K562 (cell line): ENCODE data around the gene MPHOSPH9. TPM values are rescaled to one million over a fixed set of nuclear protein-coding genes. Genes with fewer than 3 reads are reported as not detected.

Source experiments
- ATAC-seq: fragments of 200-7000 bp; cut with Tn5 transposase; 3 replicates; pipeline ENCODE4 v1.9.1; 2020; ENCODE audit warnings: moderate library complexity
- BruUV-seq: library from RNA; stranded (reverse); fragments of 400-500 nt; replicated peaks from 2 replicates; lab custom pipeline; 2021; lab: Mats Ljungman, UMichigan
- CTCF ChIA-PET: fragments of 300-600 bp; formaldehyde crosslinking; extraction: SDS; loops from one replicate; lab custom pipeline; 2021; ENCODE audit warnings: low intra/inter-chr PET ratio; lab: Yijun Ruan, JAX
- POLR2A ChIA-PET: fragments of 300-600, 350-650 bp; sonication (Branson Sonifier 250); formaldehyde crosslinking; extraction: SDS; loops from one replicate; lab custom pipeline; 2021; ENCODE audit warnings: antibody characterized with exemption, inconsistent platforms; lab: Yijun Ruan, JAX
- DNase-seq, 4 experiments: peaks; one replicate each; pipeline versions ENCODE4 v3.0.0 to v3.0.0-alpha.2; 2011 to 2018; ENCODE audit warnings: low spot score in 3 of 4, mixed read lengths in 3 of 4; ENCODE audit errors: extremely low read depth in 1 of 4
- FAIRE-seq: peaks from 2 replicates; lab custom pipeline; 2011; peaks lifted over from hg19 to GRCh38; lab: Jason Lieb, UNC
- H2AFZ ChIP-seq: 2 replicates; pipeline ENCODE4 v1.6.0; 2011; ENCODE audit warnings: low read depth, low read length, control low read depth, inconsistent platforms
- H3K27ac ChIP-seq: fragments of 200-600 bp; 3 replicates; pipeline ENCODE4 v1.8.0; 2011; ENCODE audit warnings: low read depth, mild to moderate bottlenecking, control low read depth, inconsistent platforms, low read length, moderate library complexity, mixed read lengths; ENCODE audit errors: extremely low read depth
- H3K27me3 ChIP-seq, 2 experiments: fragments of 300-600 bp in 1 of 2; 2 replicates in 1 of 2; 3 replicates in 1 of 2; pipeline versions ENCODE4 v1.6.0 to v1.8.0; 2011; ENCODE audit warnings: inconsistent platforms in 2 of 2, low read length in 2 of 2, mild to moderate bottlenecking in 1 of 2, mixed read lengths in 1 of 2, moderate library complexity in 1 of 2; ENCODE audit not compliant: control insufficient read depth in 2 of 2, insufficient read depth in 2 of 2
- H3K36me3 ChIP-seq: fragments of 300-600 bp; 3 replicates; pipeline ENCODE4 v1.8.0; 2011; ENCODE audit warnings: mild to moderate bottlenecking, low read length, inconsistent platforms; ENCODE audit not compliant: control insufficient read depth, insufficient read depth
- H3K4me1 ChIP-seq, 2 experiments: fragments of 200-600 bp in 1 of 2; replicated peaks in 1 of 2; 2 replicates in 1 of 2; 3 replicates in 1 of 2; pipeline versions ENCODE4 v1.5.1 to v1.8.0; 2011; ENCODE audit warnings: inconsistent platforms in 2 of 2, low read length in 2 of 2, mild to moderate bottlenecking in 1 of 2, mixed read lengths in 1 of 2, moderate library complexity in 1 of 2; ENCODE audit not compliant: control insufficient read depth in 2 of 2, insufficient read depth in 2 of 2
- H3K4me2 ChIP-seq: 2 replicates; pipeline ENCODE4 v1.6.1; 2011; ENCODE audit warnings: low read length, control low read depth, inconsistent platforms, mixed read lengths; ENCODE audit not compliant: insufficient read depth
- H3K4me3 ChIP-seq: fragments of 200-600 bp; sonication (generic), shearing (Covaris generic); 2 replicates; pipeline ENCODE4 v1.5.1; 2016; ENCODE audit warnings: control low read depth, inconsistent platforms
- H3K79me2 ChIP-seq: fragments of 200-600 bp; 3 replicates; pipeline ENCODE4 v1.8.0; 2011; ENCODE audit warnings: low read length, inconsistent platforms; ENCODE audit not compliant: control insufficient read depth, insufficient read depth
- H3K9ac ChIP-seq, 2 experiments: 2 replicates each; pipeline versions ENCODE4 v1.6.0 to v1.6.1; 2011; ENCODE audit warnings: low read depth in 2 of 2, low read length in 2 of 2, control low read depth in 1 of 2, inconsistent platforms in 1 of 2, mild to moderate bottlenecking in 1 of 2, mixed read lengths in 1 of 2; ENCODE audit not compliant: insufficient read depth in 1 of 2
- H3K9me1 ChIP-seq: one replicate; pipeline ENCODE4 v1.6.0; 2011; ENCODE audit warnings: inconsistent platforms, mild to moderate bottlenecking, low read length, moderate library complexity; ENCODE audit not compliant: control insufficient read depth, insufficient read depth
- H3K9me3 ChIP-seq: replicated peaks from 2 replicates; pipeline ENCODE4 v1.5.1; 2011; ENCODE audit warnings: low read depth, low read length, inconsistent platforms; ENCODE audit not compliant: control insufficient read depth, insufficient read depth
- H4K20me1 ChIP-seq: replicated peaks from 2 replicates; pipeline ENCODE4 v1.6.1; 2011; ENCODE audit warnings: low read length, inconsistent platforms, mixed read lengths; ENCODE audit not compliant: control insufficient read depth, insufficient read depth
- CEBPB ChIP-seq: fragments of 450-650 bp; IDR thresholded peaks from 2 replicates; pipeline ENCODE4 v1.6.1; 2016; ENCODE audit warnings: missing genetic modification characterization, missing compliant biosample characterization
- CREB1 ChIP-seq, 2 experiments: sonication (generic) in 1 of 2; formaldehyde crosslinking in 1 of 2; IDR thresholded peaks; 2 replicates each; pipeline versions ENCODE4 v1.6.1 to v1.8.0; 2012 to 2022; ENCODE audit warnings: inconsistent platforms in 1 of 2, mild to moderate bottlenecking in 1 of 2, missing genetic modification reagents in 1 of 2, moderate library complexity in 1 of 2
- HDAC6 ChIP-seq: IDR thresholded peaks from 2 replicates; pipeline ENCODE4 v1.6.1; 2012; ENCODE audit warnings: low read depth, mild to moderate bottlenecking, control low read depth, inconsistent platforms, low read length, moderate library complexity
- MEF2A ChIP-seq: IDR thresholded peaks from 2 replicates; pipeline ENCODE4 v1.6.1; 2011; ENCODE audit warnings: low read depth, mild to moderate bottlenecking, low read length, moderate library complexity; ENCODE audit not compliant: control insufficient read depth
- NFYB ChIP-seq: IDR thresholded peaks from 2 replicates; pipeline ENCODE4 v1.6.1; 2011; ENCODE audit warnings: mild to moderate bottlenecking, moderate library complexity; ENCODE audit not compliant: insufficient read length; ENCODE audit errors: extremely low read depth
- PHTF2 ChIP-seq: fragments of 250-450 bp; sonication (Bioruptor Pico); IDR thresholded peaks from 2 replicates; pipeline ENCODE4 v1.5.0; 2021; ENCODE audit warnings: mild to moderate bottlenecking
- PRMT5 ChIP-seq: sonication (generic); formaldehyde crosslinking; IDR thresholded peaks from 2 replicates; pipeline ENCODE4 v1.5.0; 2020; ENCODE audit warnings: missing genetic modification reagents
- RBBP5 ChIP-seq: fragments of 200-600 bp; sonication (generic); IDR thresholded peaks from 2 replicates; pipeline ENCODE4 v1.6.1; 2012; ENCODE audit warnings: borderline replicate concordance, mild to moderate bottlenecking, low read length, control low read depth, inconsistent platforms; ENCODE audit not compliant: insufficient read depth, poor library complexity, severe bottlenecking
- RUNX1 ChIP-seq: sonication (generic); IDR thresholded peaks from 2 replicates; pipeline ENCODE4 v1.6.1; 2016; ENCODE audit warnings: antibody characterized with exemption, low read depth
- SIRT6 ChIP-seq: IDR thresholded peaks from one replicate; pipeline ENCODE4 v1.6.1; 2012; ENCODE audit warnings: low read depth, mild to moderate bottlenecking, control low read depth, inconsistent platforms, low read length, moderate library complexity
- SRSF1 ChIP-seq: fragments of 200-400 bp; formaldehyde crosslinking; IDR thresholded peaks from 2 replicates; pipeline ENCODE4 v1.6.1; 2017; ENCODE audit warnings: mild to moderate bottlenecking, low read depth, low read length, moderate library complexity
- ZKSCAN8 ChIP-seq: fragments of 200-800 bp; sonication (Bioruptor generic); IDR thresholded peaks from 2 replicates; pipeline ENCODE4 v1.6.1; 2016; ENCODE audit warnings: missing genetic modification characterization, missing compliant biosample characterization
- ZNF324 ChIP-seq: fragments of 250-450 bp; sonication (Bioruptor Pico); IDR thresholded peaks from 2 replicates; pipeline ENCODE4 v1.4.0; 2020; ENCODE audit warnings: mild to moderate bottlenecking
- WGBS: fragments of 100-300 bp; shearing (Covaris generic); methylation state at CpG from one replicate; pipeline ENCODE4 v1.1.6; 2016; ENCODE audit warnings: low coverage, mixed read lengths; ENCODE audit not compliant: insufficient coverage; ENCODE audit errors: missing lambda C conversion rate; 5-methylcytosine and 5-hydroxymethylcytosine counted together
- in situ Hi-C: fragments of 300-500 bp; cut with MboI; formaldehyde crosslinking; loops from 4 replicates; pipeline ENCODE4 v1.15.0; 2018; ENCODE audit warnings: inconsistent platforms, mixed read lengths
- intact Hi-C: fragments of 100-400 bp; cut with micrococcal nuclease; formaldehyde crosslinking; loops from 2 replicates; pipeline ENCODE4 v1.14.2; 2022
- polyA plus RNA-seq, 8 experiments: library from polyadenylated mRNA; depleted of rRNA in 4 of 8; stranded (reverse) in 5 of 8; unstranded in 3 of 8; fragments of >200 nt; fragmentation: Nextera tagmentation in 2 of 8; fragmentation: Illumina TruSeq in 1 of 8; extraction: Ambion mirVana in 2 of 8; extraction: Trizol in 1 of 8; gene quantifications; 2 replicates each; pipeline versions ENCODE4 v1.2.1 to v1.2.3, GENCODE V29; 2011 to 2014; ENCODE audit warnings: inconsistent platforms in 1 of 8, missing spikeins in 1 of 8
- total RNA-seq, 7 experiments: library from RNA; depleted of rRNA in 6 of 7; stranded (reverse); fragments of >200 nt in 6 of 7; fragmentation: Illumina TruSeq in 2 of 7; extraction: Trizol in 2 of 7; gene quantifications; 2 replicates each; pipeline versions ENCODE4 v1.2.1 to v1.2.3, GENCODE V29; 2011 to 2021; ENCODE audit warnings: low replicate concordance in 1 of 7
- TF ChIP-seq, protein P1 (sequence below): sonication (generic); formaldehyde crosslinking; IDR thresholded peaks from 2 replicates; pipeline ENCODE4 v1.8.0; 2022; ENCODE audit warnings: mild to moderate bottlenecking, low read depth, missing genetic modification reagents
- TF ChIP-seq, protein P2 (sequence below): fragments of 250-450 bp; sonication (Bioruptor Pico); IDR thresholded peaks from 2 replicates; pipeline ENCODE4 v1.6.1; 2021; ENCODE audit warnings: mild to moderate bottlenecking

MPHOSPH9 gene
- total and polyA plus RNA-seq, 9 of the 15 experiments (the other 6 are each of a cell fraction or from before 2014, with no cell fraction given): 14.2 to 103 (median 54.5) TPM

DNA sequence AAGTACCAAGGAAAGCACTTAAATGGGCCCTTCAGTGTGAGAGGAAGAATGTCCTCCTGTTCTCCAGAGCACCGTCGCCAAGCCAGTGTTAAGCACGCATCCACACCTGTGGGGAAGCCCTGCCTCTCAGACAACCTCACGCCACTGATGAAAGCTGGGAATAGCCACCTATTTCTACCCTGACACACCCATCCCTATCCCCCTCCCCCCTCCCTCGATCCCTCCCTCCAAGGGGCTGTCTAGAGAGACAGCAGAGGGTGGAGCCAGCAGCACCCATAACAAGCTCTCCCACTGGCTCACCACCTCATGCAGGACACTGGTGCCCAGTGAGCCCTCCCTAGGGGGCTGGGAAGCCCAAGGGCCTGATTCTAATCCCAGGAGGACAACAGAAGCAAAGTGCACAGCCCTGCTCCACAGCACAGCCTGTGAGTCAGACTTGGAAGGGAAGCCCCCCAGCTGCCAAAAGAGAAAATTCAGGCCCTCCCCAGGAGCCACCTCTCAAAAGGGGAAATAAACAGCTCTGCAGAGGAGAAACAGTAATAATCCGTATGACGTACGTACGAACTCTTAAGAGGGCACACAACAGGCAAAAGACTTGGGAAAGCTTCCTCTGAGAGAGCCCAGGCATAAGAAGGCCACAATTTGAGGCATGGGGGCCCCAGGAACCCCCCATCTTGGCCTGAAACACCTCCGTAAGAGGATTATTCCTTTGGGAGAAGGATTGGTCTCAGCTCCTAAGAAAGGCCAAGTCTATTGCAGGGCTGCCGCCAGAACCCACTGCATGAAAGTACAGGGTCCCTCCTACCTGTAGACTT is 89.8 kb downstream of the MPHOSPH9 start:
- H3K4me3 ChIP-seq: no peak overlapping the region
- in situ Hi-C loops: no loop called here
- TF ChIP-seq, protein P1, sequence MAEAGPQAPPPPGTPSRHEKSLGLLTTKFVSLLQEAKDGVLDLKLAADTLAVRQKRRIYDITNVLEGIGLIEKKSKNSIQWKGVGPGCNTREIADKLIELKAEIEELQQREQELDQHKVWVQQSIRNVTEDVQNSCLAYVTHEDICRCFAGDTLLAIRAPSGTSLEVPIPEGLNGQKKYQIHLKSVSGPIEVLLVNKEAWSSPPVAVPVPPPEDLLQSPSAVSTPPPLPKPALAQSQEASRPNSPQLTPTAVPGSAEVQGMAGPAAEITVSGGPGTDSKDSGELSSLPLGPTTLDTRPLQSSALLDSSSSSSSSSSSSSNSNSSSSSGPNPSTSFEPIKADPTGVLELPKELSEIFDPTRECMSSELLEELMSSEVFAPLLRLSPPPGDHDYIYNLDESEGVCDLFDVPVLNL: no peak
- no peak for TF ChIP-seq ZKSCAN8
- no peak for TF ChIP-seq HDAC6
- no peak for TF ChIP-seq CREB1 (IDR thresholded peaks at IDR 0.05)
- TF ChIP-seq CREB1 (CRISPR knock-in tag; IDR thresholded peaks at IDR 0.05): no peak
- peak; percentile 17 for TF ChIP-seq RBBP5
- no peak for TF ChIP-seq SRSF1
- TF ChIP-seq MEF2A: no peak
- TF ChIP-seq, protein P2, sequence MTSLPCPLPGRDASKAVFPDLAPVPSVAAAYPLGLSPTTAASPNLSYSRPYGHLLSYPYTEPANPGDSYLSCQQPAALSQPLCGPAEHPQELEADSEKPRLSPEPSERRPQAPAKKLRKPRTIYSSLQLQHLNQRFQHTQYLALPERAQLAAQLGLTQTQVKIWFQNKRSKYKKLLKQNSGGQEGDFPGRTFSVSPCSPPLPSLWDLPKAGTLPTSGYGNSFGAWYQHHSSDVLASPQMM (CRISPR knock-in tag): no peak
- TF ChIP-seq PRMT5: no peak
- TF ChIP-seq NFYB: no peak
- TF ChIP-seq SIRT6: no peak
- no peak for TF ChIP-seq CEBPB (tag)
- TF ChIP-seq RUNX1: no peak
- no peak for TF ChIP-seq ZNF324 (CRISPR knock-in tag)
- TF ChIP-seq PHTF2 (CRISPR knock-in tag): no peak

More for the DNA sequence above, 89.8 kb downstream of the MPHOSPH9 start:
- Histone ChIP-seq H3K79me2 (peaks cover 10% of the 10 kb centered on the region; the same call in 2 of the 3 replicates), H3K27ac (no peak overlapping the region), H4K20me1 (0 out of 2 replicates have a peak, but pooled peaks cover 5% of the 10 kb centered on the region), H3K27me3 (no peaks in the 10 kb centered on the region), H3K4me2 (no peak overlapping the region), H3K36me3 (no peaks in the 10 kb centered on the region), H3K9ac (peak overlapping the region in 1 of 2 experiments; percentile 68; a peak in 1 of 4 replicates), H3K9me3 (no peaks in the 10 kb centered on the region), H3K4me1 (peaks cover 11 to 36% of the 10 kb centered on the region in 2 experiments; a peak in 4 of 5 replicates), H3K9me1 (no peaks in the 10 kb centered on the region), H2AFZ (no peak overlapping the region)
- peak; percentile 44 to 61 (median 56) for DNase-seq
- ChIA-PET POLR2A (interaction anchor here (0.6 to 1.4 kb wide), 5 partner anchors 9 to 45 kb away, joined by 3 to 5 read pairs (median 4); no protein-coding TSS in a partner anchor), CTCF (no interaction called here)
- peak; percentile 78 for ATAC-seq
- FAIRE-seq: no peak
- WGBS: 75% methylated on average over 10 of the region's 11 CpGs
- intact Hi-C loops: loop anchor here (10.0 kb wide), 1 partner anchor 158 kb away; the partner anchor contains the start of gene ARL6IP4
- no TSS peak for BruUV-seq
